Measurements from ENCODE around the gene ANKRD11. TPM values are rescaled to one million over a fixed set of nuclear protein-coding genes. Genes with fewer than 3 reads are reported as not detected.
"Not testable (repeated sequence)": the region's sequence is repeated elsewhere in the genome, so short reads cannot be mapped to it uniquely, and the experiment has no call there.

The ANKRD11 gene
- total RNA-seq, 2 donors from 2014 or later = 197 to 320 TPM

DNA sequence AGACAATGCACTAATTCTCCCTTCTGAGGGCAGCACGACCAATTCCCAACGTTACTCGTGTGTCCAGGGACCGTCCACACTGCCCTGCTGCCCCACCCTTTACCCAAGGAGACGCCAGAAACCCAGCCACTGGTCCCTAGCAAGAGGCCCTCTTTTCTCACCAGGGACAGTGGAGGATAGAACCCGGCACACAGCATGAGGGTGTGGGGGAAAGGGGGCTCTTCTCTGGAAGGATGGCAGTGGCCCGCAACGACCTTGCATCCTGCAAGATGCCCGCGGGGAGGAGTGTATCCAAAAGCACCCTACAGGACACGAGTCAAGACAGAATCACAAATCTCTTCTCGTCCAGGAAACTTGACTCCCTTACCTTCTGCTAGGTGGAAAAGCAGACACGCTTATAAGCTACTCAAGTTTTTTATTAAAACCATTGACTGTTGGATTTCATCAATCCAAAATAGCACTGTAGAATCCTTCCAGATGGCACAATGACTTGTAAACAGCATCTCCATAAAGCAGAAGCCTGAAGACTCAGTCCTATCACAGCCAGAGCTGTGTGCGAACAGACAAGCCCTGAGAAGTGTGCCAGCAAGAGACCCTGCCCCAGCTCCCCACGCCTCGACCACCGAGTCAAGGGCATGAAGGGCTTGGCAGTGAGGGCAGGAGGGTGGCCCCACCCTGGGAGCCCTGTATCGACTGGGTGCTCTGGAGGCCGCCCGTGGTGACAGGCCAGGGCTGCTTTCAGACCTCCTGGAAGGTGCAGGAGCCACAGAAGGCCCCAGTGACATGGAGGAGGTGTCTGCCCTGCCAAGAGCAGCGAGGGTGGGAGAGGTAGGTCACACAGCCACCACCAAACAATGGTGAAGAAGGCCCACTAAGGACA, 103.8 kb downstream of the ANKRD11 start:
- ATAC-seq (no peak), DNase-seq (ENCODE audit: low spot score) (no peak)
- Mint-ChIP-seq H3K27ac (peak overlapping the region; percentile 58 to 74), H3K4me1 (ENCODE audit: low read depth in 2 of 2) (peaks cover 61 to 67% of the 10 kb centered on the region in 2 donors), H3K36me3 (peaks cover 6% of the 10 kb centered on the region), H3K4me3 (peak overlapping the region; percentile 27), H3K27me3 (no peaks in the 10 kb centered on the region), H3K9me3 (no peaks in the 10 kb centered on the region)

DNA sequence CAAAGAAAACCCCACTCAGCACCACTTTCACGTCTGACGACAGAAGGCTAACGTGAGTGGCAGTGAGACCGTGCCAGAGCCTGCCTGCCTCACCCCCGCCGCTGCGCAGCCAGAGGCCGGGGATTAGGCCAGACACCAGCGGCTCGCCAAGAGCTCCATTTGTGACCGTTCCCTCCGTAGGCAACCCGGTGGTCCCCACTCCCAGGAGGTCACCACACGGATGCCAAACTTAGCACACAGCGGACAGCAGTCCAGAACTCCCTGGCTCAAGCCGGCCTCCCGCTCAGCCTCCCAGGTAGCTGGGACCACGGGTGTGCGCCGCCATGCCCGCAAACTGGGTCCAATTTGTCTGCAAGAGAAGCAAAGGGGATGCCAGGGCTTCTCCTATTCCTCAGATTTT, 104.6 kb downstream of the ANKRD11 start:
- ATAC-seq = no peak
- Mint-ChIP-seq H3K4me3 (no peak overlapping the region), H3K27me3 (no peaks in the 10 kb centered on the region), H3K27ac (no peak overlapping the region), H3K9me3 (no peaks in the 10 kb centered on the region), H3K36me3 (peaks cover 6% of the 10 kb centered on the region), H3K4me1 (ENCODE audit: low read depth in 2 of 2) (peaks cover 67 to 72% of the 10 kb centered on the region in 2 donors)
- DNase-seq (ENCODE audit: low spot score) = no peak

DNA sequence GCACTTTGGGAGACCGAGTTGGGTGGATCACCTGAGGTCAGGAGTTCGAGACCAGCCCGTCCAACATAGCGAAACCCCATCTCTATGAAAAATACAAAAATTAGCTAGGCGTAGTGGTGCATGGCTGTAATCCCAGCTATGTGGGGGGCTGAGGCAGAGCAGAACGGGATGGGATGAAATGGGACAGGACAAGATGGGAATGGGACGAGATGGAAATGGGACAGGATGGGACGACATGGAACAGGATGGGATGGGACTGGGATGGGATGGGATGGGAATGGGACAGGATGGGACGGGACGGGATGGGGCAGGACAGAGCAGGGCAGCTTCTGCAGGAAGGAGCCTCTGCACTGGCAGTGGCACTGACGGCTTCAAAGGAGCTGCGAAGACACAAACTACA, 106.1 kb downstream of the ANKRD11 start:
- Mint-ChIP-seq H3K9me3 (no peaks in the 10 kb centered on the region), H3K4me1 (ENCODE audit: low read depth in 2 of 2) (peaks cover 76 to 78% of the 10 kb centered on the region in 2 donors), H3K27me3 (no peaks in the 10 kb centered on the region), H3K27ac (no peak overlapping the region), H3K4me3 (peak overlapping the region; percentile 25), H3K36me3 (peaks cover 1% of the 10 kb centered on the region)
- ATAC-seq (no peak), DNase-seq (ENCODE audit: low spot score) (no peak)

DNA sequence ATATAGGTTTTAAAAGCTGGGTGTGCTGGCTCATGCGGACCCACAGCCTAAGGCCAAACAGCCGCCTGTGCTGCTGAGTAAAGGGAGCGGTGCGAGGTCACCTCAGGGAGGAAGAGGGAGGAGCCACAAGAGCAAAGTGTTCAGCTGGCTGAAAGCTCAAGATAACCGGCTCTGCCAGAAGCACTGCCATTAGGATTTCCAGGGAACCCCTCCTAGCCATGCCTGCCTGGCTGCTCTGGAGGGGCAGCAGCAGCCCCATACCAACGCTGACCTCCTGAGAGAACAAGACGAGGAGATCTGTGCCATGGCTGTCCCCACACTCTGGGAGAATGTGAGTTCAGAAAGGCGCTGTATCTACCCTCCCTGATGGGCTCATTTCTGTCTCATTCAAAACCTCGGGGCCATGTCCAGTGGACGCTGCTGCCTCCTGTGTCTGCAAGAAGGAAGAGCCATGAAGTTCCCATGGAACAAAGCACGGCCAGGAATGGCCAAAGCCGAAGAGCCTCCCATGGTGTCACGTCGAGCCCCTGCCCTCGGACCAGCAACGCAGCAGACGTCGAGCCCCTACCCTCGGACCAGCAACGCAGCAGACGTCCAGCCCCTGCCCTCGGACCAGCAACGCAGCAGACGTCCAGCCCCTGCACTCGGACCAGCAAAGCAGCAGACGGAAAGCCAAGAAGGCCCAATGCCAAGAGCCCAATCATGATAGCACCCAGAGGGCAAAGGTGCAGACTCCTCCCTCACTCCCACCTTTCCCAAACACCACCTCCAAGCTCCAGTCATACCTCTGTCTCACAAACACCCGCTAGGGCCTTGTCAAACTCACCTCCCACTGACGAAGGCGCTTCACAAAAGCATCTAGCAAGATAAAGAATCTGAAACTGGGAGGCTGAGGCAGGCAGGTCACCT, 107.0 kb downstream of the ANKRD11 start:
- Mint-ChIP-seq H3K27me3 (no peaks in the 10 kb centered on the region), H3K36me3 (no peaks in the 10 kb centered on the region), H3K4me1 (ENCODE audit: low read depth in 2 of 2) (peaks cover 67 to 72% of the 10 kb centered on the region in 2 donors), H3K27ac (peak overlapping the region; percentile 57 to 78), H3K4me3 (peak overlapping the region; percentile 16), H3K9me3 (no peaks in the 10 kb centered on the region)
- DNase-seq (ENCODE audit: low spot score) (no peak), ATAC-seq (peak; percentile 80 to 82)

DNA sequence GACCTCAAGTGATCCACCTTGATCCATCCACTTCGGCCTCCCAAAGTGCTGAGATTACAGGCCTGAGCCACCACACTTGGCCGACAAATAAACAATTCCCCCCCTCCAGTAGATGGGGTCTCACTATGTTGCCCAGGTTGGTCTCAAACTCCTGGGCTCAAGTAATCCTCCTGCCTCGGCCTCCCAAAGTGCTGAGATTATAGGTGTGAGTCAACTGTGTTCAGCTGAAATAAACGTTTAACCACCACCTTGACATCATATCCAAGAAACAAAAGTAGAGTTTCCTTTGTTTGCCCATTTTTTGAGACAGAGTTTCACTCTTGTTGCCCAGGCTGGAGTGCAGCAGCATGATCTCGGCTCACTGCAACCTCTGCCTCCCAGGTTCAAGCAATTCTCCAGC, 107.8 kb downstream of the ANKRD11 start:
- DNase-seq (ENCODE audit: low spot score); H3K9me3 Mint-ChIP-seq; H3K36me3 Mint-ChIP-seq; ATAC-seq; H3K27me3 Mint-ChIP-seq: not testable (repeated sequence)
- Mint-ChIP-seq H3K4me3 (peak overlapping the region; percentile 16), H3K4me1 (ENCODE audit: low read depth in 2 of 2) (peaks cover 72% of the 10 kb centered on the region in 2 donors), H3K27ac (peak overlapping the region; percentile 57 to 78)

DNA sequence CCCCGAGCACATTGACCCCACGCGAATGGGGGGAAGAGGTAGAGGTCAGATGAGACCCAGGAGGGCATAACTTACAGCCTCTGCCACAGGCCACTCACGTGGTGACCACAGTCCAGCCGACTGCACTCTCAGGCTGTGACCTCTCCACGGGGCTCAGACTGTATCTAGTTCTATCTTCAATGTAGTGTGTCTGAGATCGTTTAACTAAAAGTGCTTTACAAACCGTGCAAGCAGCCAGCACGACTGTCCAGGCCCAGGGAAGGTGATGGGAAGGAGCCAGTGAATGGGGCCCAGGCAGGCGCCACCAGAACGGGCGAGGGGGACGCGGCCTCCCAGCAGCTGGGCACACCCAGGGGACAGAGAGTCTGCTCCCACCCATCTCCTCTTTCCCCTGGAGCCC, 108.6 kb downstream of the ANKRD11 start:
- Mint-ChIP-seq H3K4me3 (no peak overlapping the region), H3K27ac (peak overlapping the region in 1 of 2 donors; percentile 67)
- ATAC-seq = no peak

DNA sequence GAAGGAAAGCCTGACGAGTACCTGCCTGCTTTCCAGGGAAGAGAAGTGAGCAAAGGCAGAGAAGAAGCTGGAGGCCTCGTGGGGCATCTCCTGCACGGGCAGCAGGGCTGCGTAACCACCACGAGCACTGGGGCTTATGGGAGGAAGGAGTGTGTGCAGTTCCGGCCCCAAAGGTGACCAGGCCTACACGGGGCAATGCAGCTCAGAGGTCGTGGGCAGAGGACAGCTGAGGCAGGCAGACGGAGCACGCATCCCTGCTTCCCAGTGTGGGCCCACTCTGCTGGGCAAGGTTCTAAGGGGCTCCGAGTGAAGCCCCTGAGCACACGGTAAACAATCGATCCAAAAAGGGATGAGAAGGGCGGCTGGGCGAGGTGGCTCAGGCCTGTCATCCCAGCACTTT, 109.7 kb downstream of the ANKRD11 start:
- H3K4me3 Mint-ChIP-seq = no peak overlapping the region
- H3K27me3 Mint-ChIP-seq = no peaks in the 10 kb centered on the region
- no peak for ATAC-seq
- H3K4me1 Mint-ChIP-seq (ENCODE audit: low read depth in 2 of 2) = peaks cover 73 to 77% of the 10 kb centered on the region in 2 donors
- H3K27ac Mint-ChIP-seq = peak overlapping the region in 1 of 2 donors; percentile 78
- H3K9me3 Mint-ChIP-seq = no peaks in the 10 kb centered on the region
- no peak for DNase-seq (ENCODE audit: low spot score)
- peaks cover 4% of the 10 kb centered on the region for H3K36me3 Mint-ChIP-seq

More for the DNA sequence above, 108.6 kb downstream of the ANKRD11 start:
- H3K4me1 Mint-ChIP-seq (ENCODE audit: low read depth in 2 of 2) = peaks cover 73 to 76% of the 10 kb centered on the region in 2 donors
- H3K36me3 Mint-ChIP-seq = no peaks in the 10 kb centered on the region
- DNase-seq (ENCODE audit: low spot score) = no peak
- H3K27me3 Mint-ChIP-seq = no peaks in the 10 kb centered on the region
- no peaks in the 10 kb centered on the region for H3K9me3 Mint-ChIP-seq

DNA sequence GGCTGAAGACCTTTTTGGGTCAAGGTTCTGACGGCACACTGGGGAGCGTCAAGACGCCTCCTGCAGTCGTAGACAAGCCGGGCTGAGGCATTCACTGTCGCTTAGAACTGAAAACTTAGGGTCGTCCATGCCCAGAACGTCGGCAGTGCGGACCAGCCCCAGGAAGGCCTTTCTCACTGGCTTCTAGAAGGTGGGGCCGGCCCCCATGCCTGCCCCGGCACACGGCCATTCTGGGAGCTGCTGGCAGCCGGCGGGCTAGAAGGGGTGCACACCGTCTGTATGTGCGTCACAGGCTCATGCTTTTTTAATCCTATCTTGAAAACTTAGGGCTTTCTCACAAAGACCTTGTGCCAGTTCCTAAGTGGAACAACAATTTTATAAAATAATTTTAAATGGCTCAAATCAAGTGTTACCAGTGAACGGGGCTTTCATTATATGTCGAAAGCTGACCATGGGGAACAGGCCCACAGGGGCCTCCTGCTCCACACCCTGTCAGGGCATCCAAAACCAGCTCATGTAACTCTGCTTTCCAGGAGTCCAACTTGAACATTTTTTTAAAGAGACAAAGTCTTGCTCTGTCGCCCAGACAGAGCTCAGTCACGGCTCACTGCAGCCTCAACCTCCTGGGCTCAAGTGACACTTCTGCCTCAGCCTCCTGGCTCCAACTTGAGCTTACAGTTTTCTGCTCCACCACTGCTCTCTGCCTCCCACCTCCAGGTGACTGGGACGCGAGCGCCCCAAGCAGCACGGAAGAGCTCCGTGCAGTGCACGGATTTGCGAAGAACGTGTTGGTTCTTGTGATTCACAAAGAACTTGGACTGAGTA, 111.2 kb downstream of the ANKRD11 start:
- ATAC-seq (no peak), DNase-seq (ENCODE audit: low spot score) (no peak)
- Mint-ChIP-seq H3K9me3 (no peaks in the 10 kb centered on the region), H3K27ac (peak overlapping the region in 1 of 2 donors; percentile 78), H3K27me3 (no peaks in the 10 kb centered on the region), H3K36me3 (peaks cover 4% of the 10 kb centered on the region), H3K4me1 (ENCODE audit: low read depth in 2 of 2) (peaks cover 69 to 74% of the 10 kb centered on the region in 2 donors), H3K4me3 (no peak overlapping the region)

DNA sequence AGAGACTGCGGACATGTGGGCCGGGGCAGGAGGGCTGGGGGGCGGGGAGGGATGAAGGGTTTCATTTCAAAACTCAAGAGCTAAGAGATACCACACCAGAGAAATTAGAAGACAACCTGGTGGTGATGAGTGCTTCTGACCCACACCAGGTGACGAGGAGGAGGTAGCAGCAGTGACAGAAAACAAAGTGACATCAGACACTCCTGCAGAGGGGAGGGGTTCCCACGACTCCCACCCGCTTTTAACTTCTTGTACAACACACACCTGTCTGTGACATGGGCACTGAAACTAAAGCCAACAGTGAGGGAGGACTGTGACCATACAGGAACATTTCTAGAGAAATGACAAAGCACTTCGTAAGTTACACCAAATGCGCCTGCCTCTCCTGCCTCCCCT, 112.9 kb downstream of the ANKRD11 start:
- DNase-seq (ENCODE audit: low spot score) = no peak
- ATAC-seq = no peak
- Mint-ChIP-seq H3K4me3 (peak overlapping the region; percentile 2), H3K4me1 (ENCODE audit: low read depth in 2 of 2) (peaks cover 63 to 64% of the 10 kb centered on the region in 2 donors), H3K27me3 (no peaks in the 10 kb centered on the region), H3K36me3 (peaks cover 4% of the 10 kb centered on the region), H3K9me3 (no peaks in the 10 kb centered on the region), H3K27ac (peak overlapping the region; percentile 8 to 26)

DNA sequence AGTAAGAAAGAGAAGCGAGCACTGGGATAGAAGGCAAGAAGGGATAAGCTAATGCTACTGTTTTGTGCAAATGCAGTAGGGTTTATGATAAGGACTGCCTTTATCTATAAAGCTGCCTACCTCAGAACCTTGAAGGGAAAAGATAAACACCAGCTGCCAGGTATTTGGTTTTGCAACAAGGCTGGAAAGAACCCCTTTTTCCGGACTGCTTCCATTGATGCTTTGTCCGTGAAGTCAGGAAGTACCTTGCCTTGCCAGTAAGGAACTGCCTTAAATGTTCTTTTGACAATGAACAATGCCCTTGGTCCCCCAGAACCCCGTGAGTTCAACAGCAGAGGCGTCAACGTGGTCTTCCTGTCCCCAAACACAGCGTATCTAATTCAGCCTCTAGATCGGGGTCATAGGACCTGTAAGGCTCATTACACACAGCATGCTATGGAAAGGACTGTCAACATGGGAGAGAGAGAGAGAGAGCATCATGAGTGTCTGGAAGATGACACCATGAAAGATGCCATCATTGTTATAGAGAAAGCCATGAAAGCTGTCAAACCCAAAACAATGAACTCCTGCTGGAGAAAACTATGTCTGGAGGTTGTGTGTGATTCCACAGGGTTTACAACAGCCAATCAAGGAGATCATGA, 113.4 kb downstream of the ANKRD11 start:
- no peaks in the 10 kb centered on the region for H3K27me3 Mint-ChIP-seq
- peak overlapping the region; percentile 2 for H3K4me3 Mint-ChIP-seq
- peaks cover 4% of the 10 kb centered on the region for H3K36me3 Mint-ChIP-seq
- no peaks in the 10 kb centered on the region for H3K9me3 Mint-ChIP-seq
- H3K27ac Mint-ChIP-seq = peak overlapping the region; percentile 8 to 26
- ATAC-seq = no peak
- DNase-seq (ENCODE audit: low spot score) = no peak
- peaks cover 61 to 64% of the 10 kb centered on the region in 2 donors for H3K4me1 Mint-ChIP-seq (ENCODE audit: low read depth in 2 of 2)

DNA sequence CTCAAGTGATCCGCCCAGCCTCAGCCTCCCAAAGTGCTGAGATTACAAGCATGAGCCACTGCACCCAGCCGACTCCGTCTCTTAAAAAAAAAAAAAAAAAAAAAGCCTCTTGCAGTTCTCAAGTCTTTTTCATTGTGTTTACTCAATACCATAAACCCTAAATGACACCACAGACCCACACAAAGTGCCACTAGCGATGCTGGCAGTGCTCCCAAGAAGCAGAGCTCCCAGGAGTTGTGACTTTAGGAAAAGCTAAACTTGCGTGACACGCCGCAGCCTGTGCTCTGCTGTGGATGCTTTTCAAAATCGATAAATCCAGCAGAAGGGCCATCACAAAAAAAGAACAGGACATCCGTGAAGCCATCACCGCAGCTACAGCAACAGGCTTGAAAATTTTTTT, 114.7 kb downstream of the ANKRD11 start:
- DNase-seq (ENCODE audit: low spot score) = no peak
- no peaks in the 10 kb centered on the region for H3K27me3 Mint-ChIP-seq
- H3K4me3 Mint-ChIP-seq = no peak overlapping the region
- no peak for ATAC-seq
- no peaks in the 10 kb centered on the region for H3K9me3 Mint-ChIP-seq
- peaks cover 58 to 65% of the 10 kb centered on the region in 2 donors for H3K4me1 Mint-ChIP-seq (ENCODE audit: low read depth in 2 of 2)
- peak overlapping the region in 1 of 2 donors; percentile 5 for H3K27ac Mint-ChIP-seq
- H3K36me3 Mint-ChIP-seq = peaks cover 4% of the 10 kb centered on the region

DNA sequence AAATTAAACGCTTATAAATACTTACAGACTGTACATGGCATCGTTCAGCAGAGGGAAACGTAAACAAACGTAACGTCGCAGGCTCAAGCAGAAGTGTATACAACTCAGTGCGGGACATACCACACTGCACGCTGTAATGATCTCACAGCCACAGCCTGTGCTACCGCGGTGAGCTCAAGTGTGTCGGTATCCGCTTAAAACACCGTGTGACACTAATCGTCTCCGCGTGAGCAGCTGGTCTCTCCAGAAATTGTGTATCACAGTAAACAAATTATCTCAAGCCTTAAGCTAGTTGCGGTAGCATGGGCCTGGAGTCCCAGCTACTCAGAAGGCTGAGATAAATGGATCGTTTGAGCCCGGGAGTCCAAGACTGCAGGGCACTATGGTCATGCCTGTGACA, 115.3 kb downstream of the ANKRD11 start:
- H3K36me3 Mint-ChIP-seq = peaks cover 4% of the 10 kb centered on the region
- ATAC-seq = no peak
- no peaks in the 10 kb centered on the region for H3K9me3 Mint-ChIP-seq
- H3K27me3 Mint-ChIP-seq = no peaks in the 10 kb centered on the region
- H3K4me3 Mint-ChIP-seq = no peak overlapping the region
- no peak for DNase-seq (ENCODE audit: low spot score)
- H3K4me1 Mint-ChIP-seq (ENCODE audit: low read depth in 2 of 2) = peaks cover 58 to 64% of the 10 kb centered on the region in 2 donors
- no peak overlapping the region for H3K27ac Mint-ChIP-seq

Data from natural killer cell treated with Interleukin-12 subunit alpha and Interleukin-12 subunit beta and Interleukin-15 and Interleukin-18, amount 100 ng/mL, for 72 hours (primary cell).